Measurements from ENCODE around the gene SERPINI1. TPM values are rescaled to one million over a fixed set of nuclear protein-coding genes. Genes with fewer than 3 reads are reported as not detected.

The SERPINI1 gene, protein sequence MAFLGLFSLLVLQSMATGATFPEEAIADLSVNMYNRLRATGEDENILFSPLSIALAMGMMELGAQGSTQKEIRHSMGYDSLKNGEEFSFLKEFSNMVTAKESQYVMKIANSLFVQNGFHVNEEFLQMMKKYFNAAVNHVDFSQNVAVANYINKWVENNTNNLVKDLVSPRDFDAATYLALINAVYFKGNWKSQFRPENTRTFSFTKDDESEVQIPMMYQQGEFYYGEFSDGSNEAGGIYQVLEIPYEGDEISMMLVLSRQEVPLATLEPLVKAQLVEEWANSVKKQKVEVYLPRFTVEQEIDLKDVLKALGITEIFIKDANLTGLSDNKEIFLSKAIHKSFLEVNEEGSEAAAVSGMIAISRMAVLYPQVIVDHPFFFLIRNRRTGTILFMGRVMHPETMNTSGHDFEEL
- total RNA-seq, result 4.6 TPM
- long read RNA-seq, partial matches to known transcripts, result 0 of 3 reads
- long read RNA-seq, other reads (novel, unspliced or antisense), result 0 of 3 reads

DNA sequence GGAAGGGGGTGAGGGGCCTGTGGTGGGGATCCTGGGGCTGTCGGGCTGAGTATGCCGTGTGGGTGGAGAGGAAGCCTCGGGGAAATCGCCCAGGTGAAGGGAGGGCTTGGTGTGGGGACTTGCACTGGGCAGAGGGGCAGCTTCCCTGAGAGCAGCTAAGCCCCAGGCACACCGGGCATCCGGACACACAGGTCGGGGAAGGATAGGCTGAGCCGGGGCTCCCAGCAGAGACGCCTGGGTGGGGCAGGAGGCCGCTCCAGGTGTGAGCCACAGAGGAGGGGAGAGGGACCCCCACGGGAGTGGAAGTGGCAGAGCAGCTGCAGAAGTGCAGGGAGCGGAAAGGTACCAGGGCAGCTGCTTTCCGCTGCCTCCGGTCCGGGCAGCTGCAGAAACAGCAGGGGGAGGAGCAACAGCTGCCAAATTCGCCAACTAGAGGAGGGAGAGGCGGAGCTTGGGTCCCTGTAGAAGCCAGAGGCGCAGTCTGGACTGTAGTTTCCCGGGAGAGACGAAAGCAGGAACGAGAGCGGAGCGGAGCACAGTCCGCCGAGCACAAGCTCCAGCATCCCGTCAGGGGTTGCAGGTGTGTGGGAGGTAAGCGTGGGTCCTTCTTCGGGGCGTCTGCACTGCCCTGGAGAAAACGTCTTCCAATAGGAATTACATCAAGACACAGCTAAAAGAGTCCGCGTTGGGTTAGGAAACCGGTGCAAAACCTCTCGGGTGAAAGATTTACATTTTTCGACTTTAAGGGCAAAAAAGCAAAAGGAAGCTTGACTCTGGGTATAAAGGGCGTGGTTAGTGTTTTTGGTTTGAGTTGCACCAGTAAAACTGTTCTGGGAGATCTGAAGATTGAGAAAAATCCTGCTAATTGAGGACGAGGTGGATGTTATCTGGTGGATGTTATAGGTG is at the start of gene SERPINI1:
TSS of gene SERPINI1 (plus strand) at position 489 of the 906 bp plus-strand sequence. CDS start 53,408 bp downstream, outside the sequence.
- peak; percentile 93 for ATAC-seq
- intact Hi-C loops (cut with DNase I), result loop anchor here (5.0 kb wide), 2 partner anchors 77 to 147 kb away; no protein-coding TSS in a partner anchor
- DNase-seq (ENCODE audit: missing footprints), result peak; percentile 90

DNA sequence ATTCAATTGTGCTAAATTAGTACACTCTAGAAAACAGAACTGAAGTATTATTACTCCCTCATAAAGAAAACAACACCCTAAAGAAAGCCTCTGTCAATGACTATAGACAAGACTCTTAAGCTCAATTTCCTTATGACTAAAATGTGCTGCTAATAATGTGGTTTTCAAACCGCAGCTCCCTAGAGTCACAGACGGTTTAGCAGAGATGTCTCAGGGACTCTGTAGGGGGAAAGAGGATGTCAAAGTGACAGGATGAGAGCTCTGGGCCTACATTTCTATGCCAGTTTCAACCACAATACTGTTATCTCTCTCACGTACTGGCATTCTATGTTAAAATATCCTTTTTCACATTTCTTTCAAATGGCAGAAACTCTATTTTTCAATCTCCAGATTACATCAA is 44.2 kb upstream of the SERPINI1 start:
- no peak for ATAC-seq
- intact Hi-C loops (cut with DNase I), result no loop called here
- no peak for DNase-seq (ENCODE audit: missing footprints)

DNA sequence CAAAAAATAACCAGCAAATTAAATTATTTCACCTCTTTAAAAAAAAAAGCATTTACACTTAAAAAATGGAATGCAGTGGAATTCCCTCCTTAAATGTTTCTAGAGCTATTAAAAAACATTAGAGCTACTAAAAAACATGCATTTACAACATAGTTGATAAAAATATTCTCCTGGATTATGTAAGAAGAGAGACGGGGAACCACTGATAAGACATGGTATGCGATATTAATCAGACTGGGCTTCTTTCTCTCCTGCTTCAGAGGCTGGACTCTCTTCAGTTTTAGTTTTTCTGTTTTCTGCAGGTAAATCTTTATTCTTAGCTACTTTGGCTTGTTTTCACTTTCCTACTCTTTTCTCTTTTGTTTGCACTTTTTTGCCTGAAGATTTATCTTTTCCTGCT is 41.4 kb upstream of the SERPINI1 start:
- intact Hi-C loops (cut with DNase I), result no loop called here
- ATAC-seq (no peak), DNase-seq (ENCODE audit: missing footprints) (no peak)

DNA sequence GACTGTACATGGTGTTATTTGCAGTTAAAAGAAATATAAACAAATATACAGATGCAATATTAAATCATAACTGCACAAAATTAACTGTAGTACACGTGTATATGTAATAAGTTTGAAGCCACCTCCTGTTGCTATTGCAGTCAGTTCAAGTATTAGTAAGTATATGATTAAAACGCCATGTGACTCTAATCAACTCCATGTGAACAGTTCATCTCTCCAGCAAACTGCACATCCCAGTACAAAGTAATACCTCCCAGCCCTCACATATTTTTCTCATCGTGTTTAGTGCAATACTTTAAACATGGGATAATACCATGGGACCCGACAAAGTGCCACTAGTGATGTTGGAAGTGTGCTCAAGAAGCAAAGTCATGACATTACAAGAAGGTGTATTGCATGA is 35.5 kb upstream of the SERPINI1 start:
- DNase-seq (ENCODE audit: missing footprints) (no peak), ATAC-seq (no peak)
- intact Hi-C loops (cut with DNase I), result no loop called here

DNA sequence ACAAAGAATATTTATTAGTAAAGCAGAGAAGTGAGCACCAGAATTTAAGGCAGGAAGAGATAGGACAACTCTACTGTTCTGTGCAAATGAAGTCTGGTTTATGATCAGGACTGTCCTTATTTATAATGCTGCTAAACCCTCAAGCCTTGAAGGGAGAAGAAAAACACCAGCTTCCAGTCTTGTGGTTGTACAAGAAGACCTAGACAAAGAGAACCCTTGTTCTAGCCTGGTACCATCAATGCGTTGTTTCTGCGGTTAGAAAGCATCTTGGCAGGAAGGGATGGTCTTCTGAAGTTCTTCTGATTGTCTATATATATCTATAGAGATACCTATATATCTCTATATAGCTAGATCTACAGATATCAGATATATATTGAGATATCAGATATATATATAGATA is 34.6 kb upstream of the SERPINI1 start:
- DNase-seq (ENCODE audit: missing footprints), result no peak
- ATAC-seq, result no peak
- intact Hi-C loops (cut with DNase I), result no loop called here

DNA sequence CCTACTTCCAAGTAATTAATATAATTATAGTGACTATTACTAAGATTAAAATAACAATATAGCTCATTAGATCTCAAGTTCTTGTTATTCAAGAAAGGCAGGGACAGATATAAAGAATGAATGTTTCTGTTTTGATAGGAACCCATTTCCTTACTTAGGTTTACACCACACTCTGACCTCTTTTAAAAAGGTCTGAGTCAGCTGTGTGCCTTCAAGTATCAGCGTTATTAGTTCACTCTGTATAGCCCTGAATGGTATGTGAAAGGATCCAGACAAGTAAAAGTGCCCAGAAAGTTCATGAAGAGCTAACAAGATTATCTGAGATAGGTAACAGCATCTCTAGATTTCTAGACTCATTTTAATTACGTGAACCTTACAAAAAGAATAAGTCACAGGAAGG is 29.7 kb upstream of the SERPINI1 start:
- DNase-seq (ENCODE audit: missing footprints), result no peak
- ATAC-seq, result no peak
- intact Hi-C loops (cut with DNase I), result no loop called here

DNA sequence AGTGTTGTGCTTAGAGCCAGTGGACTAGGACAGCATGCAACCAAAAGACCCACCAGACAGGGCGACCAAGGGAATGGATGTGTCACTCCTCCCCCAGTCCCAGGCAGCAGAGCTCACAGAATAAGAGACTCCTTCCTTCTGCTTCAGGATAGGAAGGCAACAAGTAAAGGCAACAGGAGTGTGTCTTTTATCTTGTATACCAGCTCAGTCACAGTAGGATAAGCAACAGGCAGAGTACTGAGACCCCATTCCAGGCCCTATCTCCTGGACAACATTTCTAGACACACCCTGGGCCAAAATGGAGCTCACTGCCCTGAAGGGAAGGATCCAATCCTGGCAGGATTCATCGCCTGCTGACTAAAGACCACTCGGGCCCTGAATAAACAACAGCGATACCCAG is 25.8 kb upstream of the SERPINI1 start:
- intact Hi-C loops (cut with DNase I), result no loop called here
- DNase-seq (ENCODE audit: missing footprints), result no peak
- no peak for ATAC-seq

DNA sequence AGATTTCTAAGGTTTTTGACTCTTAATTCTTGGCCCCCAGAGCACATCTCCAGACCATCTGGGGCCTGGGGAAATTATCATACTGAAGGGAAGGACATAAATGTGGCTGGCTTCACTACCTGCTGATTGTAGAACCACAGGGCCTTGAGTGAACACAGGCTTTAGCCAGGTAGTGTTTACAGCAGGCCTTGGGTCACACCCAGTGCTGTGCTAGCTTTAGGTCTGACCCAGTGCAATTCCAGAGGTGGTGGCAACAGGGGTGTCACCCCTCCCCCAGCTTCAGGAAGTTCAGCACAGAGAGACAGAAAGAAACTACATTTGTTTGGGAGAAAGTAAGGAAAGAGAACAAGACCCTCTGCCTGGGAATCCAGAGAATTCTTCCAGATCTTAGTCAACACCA is 25.0 kb upstream of the SERPINI1 start:
- DNase-seq (ENCODE audit: missing footprints), result no peak
- no peak for ATAC-seq
- intact Hi-C loops (cut with DNase I), result no loop called here

DNA sequence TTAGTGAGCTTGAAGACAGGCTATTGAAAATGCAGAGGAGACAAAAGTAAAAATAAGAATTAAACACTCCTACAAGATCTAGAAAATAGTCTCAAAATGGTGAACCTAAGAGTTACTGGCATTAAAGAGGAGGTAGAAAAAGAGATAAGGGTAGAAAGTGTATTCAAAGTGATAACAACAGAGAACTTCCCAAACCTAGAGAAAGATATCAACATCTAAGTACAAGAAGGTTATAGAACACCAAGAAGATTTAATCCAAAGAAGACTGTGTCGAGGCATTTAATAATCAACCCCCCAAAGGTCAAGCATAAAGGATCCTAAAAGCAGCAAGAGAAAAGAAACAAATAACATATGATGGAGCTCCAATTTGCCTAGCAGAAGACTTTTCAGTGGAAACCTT is 24.1 kb upstream of the SERPINI1 start:
- ATAC-seq (no peak), DNase-seq (ENCODE audit: missing footprints) (no peak)
- intact Hi-C loops (cut with DNase I), result no loop called here

DNA sequence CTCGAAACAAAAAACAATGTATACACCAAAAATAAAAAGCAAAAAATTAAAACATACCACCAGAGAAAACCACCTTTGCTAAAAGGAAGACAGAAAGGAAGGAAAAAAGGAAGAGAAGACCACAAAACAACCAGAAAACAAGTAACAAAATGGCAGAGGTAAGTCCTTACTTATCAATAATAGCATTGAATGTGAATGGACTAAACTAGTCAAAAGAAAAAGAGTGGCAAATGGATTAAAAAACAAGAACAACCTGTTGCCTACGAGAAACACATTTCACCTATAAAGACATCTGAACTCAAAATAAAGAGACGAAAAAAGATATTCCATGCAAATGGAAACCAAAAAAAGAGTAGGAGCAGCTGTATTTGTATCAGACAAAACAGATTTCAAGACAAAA is 23.1 kb upstream of the SERPINI1 start:
- ATAC-seq (no peak), DNase-seq (ENCODE audit: missing footprints) (no peak)
- intact Hi-C loops (cut with DNase I), result no loop called here

DNA sequence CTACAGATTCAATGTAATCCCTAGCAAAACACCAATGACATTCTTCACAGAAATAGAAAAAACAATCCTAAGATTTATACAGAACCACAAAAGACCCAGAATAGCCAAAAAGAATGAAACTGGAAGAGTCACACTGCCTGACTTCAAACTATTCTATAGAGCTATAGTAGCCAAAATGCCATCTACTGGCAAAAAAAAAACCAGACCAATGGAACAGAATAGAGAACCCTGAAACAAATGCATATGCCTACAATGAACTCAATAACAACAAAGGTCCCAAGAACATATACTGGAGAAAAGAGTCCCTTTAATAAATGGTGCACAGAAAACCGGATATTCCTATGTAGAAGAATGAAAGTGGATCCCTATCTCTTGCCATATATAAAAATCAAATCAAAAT is 20.6 kb upstream of the SERPINI1 start:
- ATAC-seq, result no peak
- no peak for DNase-seq (ENCODE audit: missing footprints)
- intact Hi-C loops (cut with DNase I), result no loop called here

DNA sequence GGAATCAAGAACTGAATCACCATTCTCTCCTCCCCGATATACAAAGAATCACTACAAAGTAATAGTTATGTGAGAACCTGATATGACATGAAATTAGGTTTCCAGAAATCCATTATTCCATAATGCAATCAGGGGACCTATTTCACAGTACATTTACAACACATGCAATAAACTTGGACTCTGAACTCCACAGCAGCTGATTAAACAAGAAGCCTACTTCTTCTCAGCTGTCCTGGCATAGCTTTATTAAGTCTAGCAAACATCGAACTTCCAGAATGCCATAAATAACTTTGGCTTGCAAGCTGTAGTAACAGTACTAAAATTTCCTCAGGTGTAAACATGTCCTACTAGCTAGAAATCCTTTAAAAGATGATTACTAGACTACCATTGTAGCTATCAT is 18.6 kb upstream of the SERPINI1 start:
- DNase-seq (ENCODE audit: missing footprints) (no peak), ATAC-seq (no peak)
- intact Hi-C loops (cut with DNase I), result no loop called here

DNA sequence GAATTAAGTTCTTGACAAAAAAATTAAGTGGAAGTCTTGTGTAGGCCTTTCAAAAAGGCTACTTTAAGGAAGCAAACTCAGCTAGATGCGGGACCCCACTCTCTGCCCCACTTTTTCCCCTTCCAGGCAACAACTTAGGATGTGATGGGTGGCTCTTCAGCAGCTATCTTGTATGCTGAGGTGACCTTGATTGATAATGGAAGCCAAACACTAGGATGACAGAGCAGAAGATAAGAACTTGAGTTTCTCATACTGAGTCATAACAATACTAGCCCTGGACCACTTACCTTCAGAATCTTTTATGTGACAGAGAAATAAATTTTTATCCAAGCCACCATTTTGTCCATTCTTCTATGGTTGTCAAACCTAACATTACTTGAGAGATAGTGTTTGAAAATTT is 16.9 kb upstream of the SERPINI1 start:
- no peak for ATAC-seq
- intact Hi-C loops (cut with DNase I), result no loop called here
- DNase-seq (ENCODE audit: missing footprints), result no peak

DNA sequence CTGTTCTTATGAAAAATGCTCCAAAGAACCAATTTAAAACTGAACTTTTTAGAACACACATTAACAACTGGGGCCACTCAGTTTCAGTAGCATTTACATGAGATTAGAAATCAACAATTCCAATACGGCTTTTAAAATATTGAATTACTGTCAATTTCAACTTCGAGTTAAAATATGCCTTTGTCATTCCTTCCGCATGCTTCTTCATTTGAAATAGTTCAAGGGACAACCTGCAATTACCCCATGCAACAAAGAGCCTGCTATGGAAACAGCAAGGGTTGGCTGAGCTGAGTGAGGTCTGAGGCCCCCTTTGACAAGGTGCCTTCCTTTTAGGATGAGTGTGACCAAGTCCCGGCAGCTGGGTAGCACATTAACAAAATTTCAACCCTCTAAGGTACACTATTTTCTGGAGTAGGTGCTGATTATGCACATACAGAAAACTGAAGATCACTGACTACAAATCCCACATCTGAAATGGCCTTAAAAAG is 12.5 kb upstream of the SERPINI1 start:
- ATAC-seq (no peak), DNase-seq (ENCODE audit: missing footprints) (no peak)
- intact Hi-C loops (cut with DNase I), result no loop called here

DNA sequence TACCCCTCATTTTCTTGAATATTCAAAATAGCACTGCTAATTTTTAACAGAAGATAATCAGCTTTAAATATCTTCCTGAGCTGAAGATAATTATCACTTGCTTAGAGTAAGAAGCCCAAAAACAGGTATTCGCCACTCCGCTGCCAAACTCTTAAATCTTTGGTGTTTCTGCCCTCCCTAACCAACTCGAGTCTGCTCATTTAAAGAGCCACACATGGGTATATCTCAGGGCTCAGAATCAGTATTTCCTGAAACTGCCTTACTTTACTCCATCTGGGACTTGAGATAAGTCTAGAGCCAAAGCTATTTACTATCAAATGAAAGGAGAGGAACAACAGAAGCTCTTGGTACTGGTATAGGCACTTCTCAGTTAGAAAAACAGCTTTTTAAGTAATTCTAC is 11.6 kb upstream of the SERPINI1 start:
- intact Hi-C loops (cut with DNase I), result no loop called here
- ATAC-seq (no peak), DNase-seq (ENCODE audit: missing footprints) (no peak)

DNA sequence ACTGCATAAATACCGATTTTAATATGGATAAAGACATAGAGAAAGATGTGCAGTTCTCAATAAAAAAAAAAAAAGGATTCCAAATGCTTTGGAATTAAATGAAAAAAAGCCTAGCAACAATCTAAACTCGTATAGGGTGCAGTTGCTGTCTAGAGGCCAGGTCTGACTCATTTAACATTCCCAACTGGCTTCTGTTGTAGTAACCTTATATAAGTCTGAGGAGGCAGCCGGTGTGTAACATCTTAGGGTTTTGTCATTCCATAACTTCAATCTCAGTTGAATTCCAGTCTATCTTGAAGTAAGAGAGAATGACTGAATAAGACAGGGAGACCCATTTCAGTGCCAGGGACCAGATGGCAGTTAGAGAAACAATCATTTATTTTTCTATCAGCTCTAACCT is 7.3 kb upstream of the SERPINI1 start:
- no peak for ATAC-seq
- intact Hi-C loops (cut with DNase I), result no loop called here
- DNase-seq (ENCODE audit: missing footprints), result no peak

DNA sequence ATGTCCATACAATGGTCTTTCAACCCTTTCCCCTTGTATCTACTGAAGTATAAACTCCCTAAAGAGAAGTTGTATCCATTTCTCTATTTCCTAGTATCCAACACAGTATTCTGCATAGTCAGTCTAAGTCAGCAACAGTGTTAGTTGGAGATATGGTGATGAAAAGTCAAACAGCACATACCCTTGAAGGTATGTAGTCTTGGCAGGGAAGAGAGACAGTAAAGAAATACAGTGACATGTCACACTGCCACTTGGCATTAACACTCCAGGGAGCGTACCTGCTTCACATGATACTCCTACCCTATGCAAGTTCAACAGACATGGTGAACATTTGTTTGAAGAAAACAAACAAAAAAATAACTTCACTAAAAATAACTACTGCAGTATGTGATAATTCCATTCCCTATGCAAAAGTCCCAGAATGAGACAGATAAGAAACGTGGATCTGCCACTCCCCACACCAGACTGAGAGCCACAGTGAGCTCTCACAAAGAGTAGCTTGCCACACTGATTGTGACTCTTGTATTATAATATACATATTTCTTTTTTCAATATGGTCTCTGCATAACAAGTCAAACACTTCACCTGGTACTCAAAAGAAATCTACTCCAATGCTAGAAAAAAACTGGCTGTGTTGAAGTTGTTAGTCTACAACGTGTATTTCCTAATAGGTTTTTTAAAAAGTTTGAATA is 6.7 kb upstream of the SERPINI1 start:
- intact Hi-C loops (cut with DNase I), result no loop called here
- peak; percentile 78 for ATAC-seq

DNA sequence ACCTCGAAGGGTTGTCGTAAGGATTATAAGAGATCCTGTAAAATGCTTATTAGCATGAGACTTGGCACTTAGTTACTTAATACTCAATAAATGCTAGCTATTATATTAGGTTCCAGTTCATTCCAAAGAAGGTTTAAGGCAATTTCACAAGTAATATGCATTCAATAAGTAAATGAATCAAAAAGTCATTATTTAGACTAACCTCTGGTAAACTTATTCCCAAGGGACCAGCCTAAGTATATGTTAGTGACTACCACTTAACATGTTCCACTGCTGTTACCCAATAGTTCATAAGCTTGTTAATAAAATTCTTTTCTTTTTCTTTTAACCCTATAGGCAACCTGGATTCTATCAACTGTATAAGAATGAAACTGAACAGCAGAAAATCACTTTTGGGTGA is 5.9 kb upstream of the SERPINI1 start:
- intact Hi-C loops (cut with DNase I), result no loop called here
- DNase-seq (ENCODE audit: missing footprints) (no peak), ATAC-seq (no peak)

More for the DNA sequence above, 6.7 kb upstream of the SERPINI1 start:
- DNase-seq (ENCODE audit: missing footprints), result no peak

DNA sequence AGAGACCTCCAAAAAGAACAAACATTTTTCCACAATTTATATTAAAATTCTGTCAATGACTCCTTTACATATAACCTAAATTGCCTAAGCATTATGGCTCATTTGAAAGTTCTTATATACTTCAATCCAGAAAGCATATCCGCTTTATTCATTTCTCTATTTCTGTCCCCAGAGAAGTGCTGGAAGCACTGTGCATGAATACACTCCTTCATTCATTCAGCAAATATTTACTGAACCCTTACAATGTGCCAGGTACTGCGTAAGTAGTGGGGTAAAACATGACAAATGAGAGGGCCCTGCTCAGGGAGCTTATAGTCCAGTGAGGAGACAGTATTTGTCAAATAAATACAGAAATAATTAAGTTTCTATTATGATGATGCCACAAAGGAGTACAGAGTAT is 4.1 kb upstream of the SERPINI1 start:
- ATAC-seq (no peak), DNase-seq (ENCODE audit: missing footprints) (no peak)
- intact Hi-C loops (cut with DNase I), result no loop called here
